Keratinocyte (primary cell): ENCODE measurements around the gene CENPU. TPM values are rescaled to one million over a fixed set of nuclear protein-coding genes. Genes with fewer than 3 reads are reported as not detected.

ENCODE experiments used
- DNase-seq: peaks from one replicate; pipeline ENCODE4 v3.0.0-alpha.2; 2011; ENCODE audit warnings: low read depth, missing footprints, low spot score
- FAIRE-seq: peaks from 2 replicates; lab custom pipeline; 2011; peaks lifted over from hg19 to GRCh38; lab: Jason Lieb, UNC
- H2AFZ ChIP-seq: 2 replicates; pipeline ENCODE4 v1.6.0; 2012; ENCODE audit warnings: low read length, control low read depth, inconsistent platforms; ENCODE audit not compliant: control insufficient read depth
- H3K27ac ChIP-seq: 2 replicates; pipeline ENCODE4 v1.5.1; 2011; ENCODE audit warnings: low read length; ENCODE audit not compliant: control insufficient read depth, insufficient read depth
- H3K27me3 ChIP-seq: 3 replicates; pipeline ENCODE4 v1.6.0; 2011; ENCODE audit warnings: low read length; ENCODE audit not compliant: control insufficient read depth, insufficient read depth; ENCODE audit errors: extremely low read depth
- H3K36me3 ChIP-seq, 2 experiments: 2 replicates in 1 of 2; 3 replicates in 1 of 2; pipeline ENCODE4 v1.5.1; 2011; ENCODE audit warnings: low read length in 2 of 2, mild to moderate bottlenecking in 1 of 2; ENCODE audit not compliant: control insufficient read depth in 2 of 2, insufficient read depth in 2 of 2; ENCODE audit errors: extremely low read depth in 1 of 2
- H3K4me1 ChIP-seq: 3 replicates; pipeline ENCODE4 v1.5.1; 2011; ENCODE audit warnings: low read length; ENCODE audit not compliant: control insufficient read depth, insufficient read depth; ENCODE audit errors: extremely low read depth
- H3K4me2 ChIP-seq: 3 replicates; pipeline ENCODE4 v1.6.0; 2011; ENCODE audit warnings: low read depth, low read length; ENCODE audit not compliant: control insufficient read depth, insufficient read depth; ENCODE audit errors: extremely low read depth
- H3K4me3 ChIP-seq, 3 experiments: fragments of 200-600 bp in 1 of 3; sonication (generic) in 1 of 3; 2 replicates in 2 of 3; 3 replicates in 1 of 3; pipeline ENCODE4 v1.5.1; 2011 to 2016; ENCODE audit warnings: low read length in 3 of 3, mild to moderate bottlenecking in 3 of 3, control low read depth in 2 of 3, inconsistent platforms in 1 of 3, low read depth in 1 of 3, mixed read lengths in 1 of 3, mixed run types in 1 of 3, moderate library complexity in 1 of 3; ENCODE audit not compliant: control insufficient read depth in 2 of 3, insufficient read depth in 2 of 3; ENCODE audit errors: extremely low read depth in 1 of 3
- H3K79me2 ChIP-seq: 2 replicates; pipeline ENCODE4 v1.6.0; 2012; ENCODE audit warnings: low read length; ENCODE audit not compliant: control insufficient read depth, insufficient read depth
- H3K9ac ChIP-seq: 3 replicates; pipeline ENCODE4 v1.6.0; 2011; ENCODE audit warnings: low read length; ENCODE audit not compliant: control insufficient read depth, insufficient read depth; ENCODE audit errors: extremely low read depth
- H3K9me1 ChIP-seq: 3 replicates; pipeline ENCODE4 v1.6.0; 2011; ENCODE audit warnings: low read length; ENCODE audit not compliant: control insufficient read depth, insufficient read depth; ENCODE audit errors: extremely low read depth
- H3K9me3 ChIP-seq: 2 replicates; pipeline ENCODE4 v1.5.1; 2012; ENCODE audit warnings: low read depth, low read length; ENCODE audit not compliant: control insufficient read depth
- H4K20me1 ChIP-seq: 3 replicates; pipeline ENCODE4 v1.6.0; 2011; ENCODE audit warnings: low read length; ENCODE audit not compliant: control insufficient read depth, insufficient read depth; ENCODE audit errors: extremely low read depth
- CTCF ChIP-seq, 3 experiments: IDR thresholded peaks in 1 of 3; conservative IDR thresholded peaks in 1 of 3; optimal IDR thresholded peaks in 1 of 3; 2 replicates in 2 of 3; 3 replicates in 1 of 3; pipeline versions ENCODE3 to v1.5.1; 2011; ENCODE audit warnings: low read length in 3 of 3, mild to moderate bottlenecking in 3 of 3, moderate library complexity in 2 of 3, control low read depth in 1 of 3, inconsistent platforms in 1 of 3; ENCODE audit not compliant: insufficient read depth in 2 of 3; ENCODE audit errors: extremely low read depth in 1 of 3
- EZH2 ChIP-seq: IDR thresholded peaks from one replicate; pipeline ENCODE4 v1.6.1; 2012; ENCODE audit warnings: inconsistent platforms, mild to moderate bottlenecking, low read length, moderate library complexity
- dilution Hi-C: fragments of 300-500 bp; cut with MboI; formaldehyde crosslinking; loops from one replicate; pipeline ENCODE4 v1.7.0; 2020; ENCODE audit warnings: low sequenced_read_pairs; ENCODE audit not compliant: extremely low pct_ligation_motif_present
- polyA plus RNA-seq, 5 experiments: library from polyadenylated mRNA; depleted of rRNA in 3 of 5; stranded (reverse) in 3 of 5; stranded (forward) in 1 of 5; unstranded in 1 of 5; fragments of >200 nt; gene quantifications; 1 replicate in 1 of 5; 2 replicates in 3 of 5; 3 replicates in 1 of 5; pipeline versions ENCODE4 v1.2.1 to v1.2.3, GENCODE V29; 2011 to 2012; ENCODE audit warnings: missing spikeins in 2 of 5, low read depth in 1 of 5, low replicate concordance in 1 of 5

The CENPU gene
- polyA plus RNA-seq, 1 donor (not counting 4 experiments of a cell fraction or from before 2014, with no cell fraction given) = 12.5 TPM

DNA sequence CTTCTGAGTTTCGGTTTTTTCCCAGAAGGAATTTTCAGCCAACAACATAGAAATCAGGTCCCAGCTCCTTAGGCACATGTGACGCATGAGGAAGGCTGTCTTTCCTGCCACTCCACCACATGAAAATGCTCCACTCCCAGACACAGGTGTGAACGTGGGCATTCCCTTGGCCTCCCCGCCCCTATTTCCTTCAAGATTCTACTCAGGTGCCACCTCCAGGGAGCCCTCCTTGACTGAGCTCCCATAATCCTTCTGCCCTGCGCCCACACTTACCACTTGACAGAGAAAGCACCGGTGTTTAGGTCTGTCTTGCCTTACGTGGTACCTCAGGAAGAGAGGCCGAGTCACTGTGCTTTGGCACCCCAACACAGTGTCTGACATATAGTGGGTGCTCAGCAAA, 44.4 kb upstream of the CENPU start:
- no peaks in the 10 kb centered on the region for H3K9me1 ChIP-seq
- H3K9me3 ChIP-seq = no peaks in the 10 kb centered on the region
- no peak overlapping the region for H3K4me3 ChIP-seq
- no peak overlapping the region for H2AFZ ChIP-seq
- no peak overlapping the region for H3K27ac ChIP-seq
- no peaks in the 10 kb centered on the region for H3K4me1 ChIP-seq
- DNase-seq (no peak), FAIRE-seq (no peak)
- TF ChIP-seq CTCF (optimal IDR thresholded peaks at IDR 0.05 in 1 of 3, IDR thresholded peaks at IDR 0.05 in 1 of 3, conservative IDR thresholded peaks at IDR 0.05 in 1 of 3; ENCODE audit: extremely low read depth in 1 of 3, insufficient read depth in 2 of 3, low read length in 3 of 3) = no peak
- H3K79me2 ChIP-seq = no peaks in the 10 kb centered on the region
- no peaks in the 10 kb centered on the region for H4K20me1 ChIP-seq
- H3K36me3 ChIP-seq = peaks cover 9 to 15% of the 10 kb centered on the region in 2 experiments
- no peak overlapping the region for H3K9ac ChIP-seq
- no peak overlapping the region for H3K4me2 ChIP-seq
- no peaks in the 10 kb centered on the region for H3K27me3 ChIP-seq
- dilution Hi-C loops = no loop called here

DNA sequence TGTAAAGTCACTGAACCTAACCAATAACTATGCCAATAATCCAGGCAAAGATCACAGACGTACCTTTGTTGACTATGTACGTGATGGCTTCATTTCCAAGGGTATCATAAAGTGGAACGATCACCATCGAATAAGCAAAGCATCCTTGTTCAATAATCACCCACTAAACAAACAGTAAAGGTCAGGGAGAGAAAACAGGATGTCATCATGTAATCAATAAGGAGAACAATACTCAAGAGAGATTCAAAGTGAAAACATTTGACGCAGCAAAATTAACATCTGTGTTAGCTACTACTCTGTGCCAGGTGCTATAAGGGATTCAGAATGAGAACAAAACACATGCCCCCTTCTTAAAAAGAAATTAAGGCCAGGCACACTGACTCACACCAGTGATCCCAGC, 42.9 kb upstream of the CENPU start:
- DNase-seq (no peak), FAIRE-seq (no peak)
- Histone ChIP-seq H3K4me3 (no peak overlapping the region), H3K9me1 (no peaks in the 10 kb centered on the region), H3K4me1 (no peaks in the 10 kb centered on the region), H3K9me3 (no peaks in the 10 kb centered on the region), H3K36me3 (peaks cover 12 to 15% of the 10 kb centered on the region in 2 experiments), H3K27ac (no peak overlapping the region), H2AFZ (no peak overlapping the region), H4K20me1 (no peaks in the 10 kb centered on the region), H3K79me2 (no peaks in the 10 kb centered on the region), H3K27me3 (no peaks in the 10 kb centered on the region), H3K4me2 (no peak overlapping the region), H3K9ac (no peak overlapping the region)
- no peak for TF ChIP-seq CTCF (optimal IDR thresholded peaks at IDR 0.05 in 1 of 3, IDR thresholded peaks at IDR 0.05 in 1 of 3, conservative IDR thresholded peaks at IDR 0.05 in 1 of 3; ENCODE audit: extremely low read depth in 1 of 3, insufficient read depth in 2 of 3, low read length in 3 of 3)
- TF ChIP-seq EZH2 = no peak
- dilution Hi-C loops = no loop called here
